ENCODE data around the gene IPO9. TPM values are rescaled to one million over a fixed set of nuclear protein-coding genes. Genes with fewer than 3 reads are reported as not detected.

Gene IPO9
- total RNA-seq, 6 experiments from 2014 or later = 10.3 to 21.7 (median 19.1) TPM

DNA sequence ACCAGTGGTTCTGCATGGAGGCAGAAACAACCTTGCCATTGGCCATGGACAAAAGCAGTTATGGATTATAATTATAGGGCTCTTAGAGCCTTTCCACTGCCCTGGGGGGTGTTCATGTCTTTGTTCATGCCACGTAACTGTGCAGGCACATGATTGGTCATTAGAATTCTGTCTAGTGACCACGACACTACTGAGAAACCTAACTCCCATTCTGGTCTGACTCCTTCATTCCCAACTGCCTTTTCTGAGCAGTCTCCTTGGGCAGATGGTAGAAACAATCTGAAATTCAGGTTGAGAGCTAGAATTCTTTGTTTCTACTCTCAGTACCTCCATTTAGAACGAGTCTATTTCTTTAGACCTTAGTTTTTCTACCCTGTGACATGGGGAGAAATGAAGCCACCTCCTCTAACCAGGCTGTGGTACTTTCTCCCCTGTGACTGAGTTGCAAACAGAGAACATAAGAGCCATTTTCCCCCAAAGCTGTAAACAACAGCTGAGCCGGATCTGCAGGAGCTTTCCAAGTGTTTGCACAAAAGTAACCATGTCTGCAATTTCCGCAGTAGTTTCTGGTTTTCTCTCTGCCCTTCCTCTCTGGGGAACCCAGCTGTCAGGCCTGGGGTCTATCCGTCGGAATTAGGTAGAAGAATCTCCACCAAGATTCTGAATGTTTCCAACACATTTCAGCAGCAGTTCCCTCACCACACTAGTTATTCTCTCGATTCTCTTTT, 37.7 kb upstream of the IPO9 start:
- intact Hi-C loops (cut with DNase I) = loop anchor here in 1 of 2 donors (5.0 kb wide), 1 partner anchor 84 kb away; no protein-coding TSS in a partner anchor
- DNase-seq = no peak
- Histone ChIP-seq H3K4me3 (no peak overlapping the region), H3K36me3 (no peaks in the 10 kb centered on the region), H3K4me1 (no peaks in the 10 kb centered on the region), H3K9me3 (no peaks in the 10 kb centered on the region), H3K27ac (peak overlapping the region in 2 of 3 donors; percentile 22 to 36), H3K27me3 (no peaks in the 10 kb centered on the region)
- 26% methylated on average over 6 of the region's 8 CpGs for WGBS (ENCODE audit: insufficient coverage, low coverage, low lambda C conversion rate, missing lambda C conversion rate)
- TF ChIP-seq, protein P1, sequence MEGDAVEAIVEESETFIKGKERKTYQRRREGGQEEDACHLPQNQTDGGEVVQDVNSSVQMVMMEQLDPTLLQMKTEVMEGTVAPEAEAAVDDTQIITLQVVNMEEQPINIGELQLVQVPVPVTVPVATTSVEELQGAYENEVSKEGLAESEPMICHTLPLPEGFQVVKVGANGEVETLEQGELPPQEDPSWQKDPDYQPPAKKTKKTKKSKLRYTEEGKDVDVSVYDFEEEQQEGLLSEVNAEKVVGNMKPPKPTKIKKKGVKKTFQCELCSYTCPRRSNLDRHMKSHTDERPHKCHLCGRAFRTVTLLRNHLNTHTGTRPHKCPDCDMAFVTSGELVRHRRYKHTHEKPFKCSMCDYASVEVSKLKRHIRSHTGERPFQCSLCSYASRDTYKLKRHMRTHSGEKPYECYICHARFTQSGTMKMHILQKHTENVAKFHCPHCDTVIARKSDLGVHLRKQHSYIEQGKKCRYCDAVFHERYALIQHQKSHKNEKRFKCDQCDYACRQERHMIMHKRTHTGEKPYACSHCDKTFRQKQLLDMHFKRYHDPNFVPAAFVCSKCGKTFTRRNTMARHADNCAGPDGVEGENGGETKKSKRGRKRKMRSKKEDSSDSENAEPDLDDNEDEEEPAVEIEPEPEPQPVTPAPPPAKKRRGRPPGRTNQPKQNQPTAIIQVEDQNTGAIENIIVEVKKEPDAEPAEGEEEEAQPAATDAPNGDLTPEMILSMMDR (IDR thresholded peaks at IDR 0.05) = no peak
- TF ChIP-seq POLR2A (IDR thresholded peaks at IDR 0.05) = no peak
- peak in 3 of 4 donors; percentile 16 to 28 (median 17) for ATAC-seq

DNA sequence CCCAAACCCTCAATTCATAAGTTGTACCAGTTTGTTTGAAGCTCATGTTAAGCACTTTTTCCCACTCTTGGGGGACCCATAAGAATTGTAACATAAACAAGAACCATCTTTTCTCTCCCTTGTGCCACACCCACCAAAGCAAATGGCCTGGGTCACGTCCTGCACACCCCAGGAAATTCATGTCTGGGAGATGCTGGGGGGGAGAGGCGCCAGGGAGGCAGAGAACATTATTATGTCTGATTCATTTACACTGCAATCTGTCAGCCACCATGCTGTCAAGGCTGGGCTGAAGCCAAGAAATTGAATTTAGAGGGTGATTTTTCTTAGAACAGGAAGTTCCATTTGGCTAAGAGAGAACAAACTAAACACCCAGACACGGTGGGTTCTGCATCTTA, 37.2 kb upstream of the IPO9 start:
- Histone ChIP-seq H3K36me3 (no peaks in the 10 kb centered on the region), H3K4me1 (no peaks in the 10 kb centered on the region), H3K4me3 (no peak overlapping the region), H3K9me3 (no peaks in the 10 kb centered on the region), H3K27ac (peak overlapping the region in 1 of 3 donors; percentile 36), H3K27me3 (no peaks in the 10 kb centered on the region)
- 23% methylated on average over 3 of the region's 3 CpGs for WGBS (ENCODE audit: insufficient coverage, low coverage, low lambda C conversion rate, missing lambda C conversion rate)
- DNase-seq = peak in 1 of 3 donors; percentile 38
- TF ChIP-seq, protein P1 (IDR thresholded peaks at IDR 0.05) = no peak
- no peak for TF ChIP-seq POLR2A (IDR thresholded peaks at IDR 0.05)
- ATAC-seq = peak in 3 of 4 donors; percentile 28 to 43 (median 39)
- intact Hi-C loops (cut with DNase I) = loop anchor here in 1 of 2 donors (5.0 kb wide), 1 partner anchor 84 kb away; no protein-coding TSS in a partner anchor

DNA sequence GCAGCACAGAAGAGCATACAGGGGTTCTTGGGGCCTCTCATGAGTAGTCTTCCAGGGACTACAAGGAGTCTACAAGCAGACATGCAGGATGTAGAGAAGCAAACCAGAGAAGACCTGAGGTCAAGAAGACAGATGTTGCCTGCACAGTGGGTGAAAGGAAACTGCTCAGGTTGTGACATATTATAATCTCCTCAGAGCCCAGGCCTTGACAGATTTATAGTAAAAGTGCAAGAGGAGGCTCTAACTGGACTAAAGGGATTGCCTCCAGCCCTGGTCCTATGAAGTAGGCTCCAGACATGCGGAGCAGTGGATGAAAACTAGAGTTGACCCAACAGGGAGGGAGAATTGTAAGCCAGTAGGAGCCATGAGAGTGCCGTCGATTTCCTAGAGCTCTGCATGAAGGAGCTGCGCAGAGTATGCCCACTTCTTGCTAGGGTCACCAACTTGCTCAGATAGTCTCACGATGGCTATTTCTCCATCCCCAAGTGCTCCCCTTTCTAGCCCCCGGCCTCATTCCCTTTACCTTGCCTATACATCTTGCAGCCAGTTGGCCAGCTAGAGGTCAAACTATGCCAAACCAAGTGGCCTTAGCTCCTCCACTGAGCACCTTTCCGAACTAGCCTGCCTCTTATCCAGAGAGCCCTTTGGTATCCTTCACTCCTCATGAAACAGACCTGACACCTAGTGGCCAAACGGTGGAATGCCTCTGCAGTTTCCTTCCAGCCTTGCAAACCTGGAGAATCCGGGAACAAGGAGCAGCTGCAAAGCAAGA, 36.2 kb upstream of the IPO9 start:
- H3K36me3 ChIP-seq = no peaks in the 10 kb centered on the region
- peak; percentile 95 to 97 (median 96) for ATAC-seq
- no peak overlapping the region for H3K4me3 ChIP-seq
- H3K27me3 ChIP-seq = no peaks in the 10 kb centered on the region
- no peak for TF ChIP-seq POLR2A (IDR thresholded peaks at IDR 0.05)
- TF ChIP-seq, protein P1 (IDR thresholded peaks at IDR 0.05) = peak; percentile 91 to 95 (median 95)
- H3K27ac ChIP-seq = no peak overlapping the region
- no peaks in the 10 kb centered on the region for H3K9me3 ChIP-seq
- no peaks in the 10 kb centered on the region for H3K4me1 ChIP-seq
- intact Hi-C loops (cut with DNase I) = loop anchor here in 1 of 2 donors (5.0 kb wide), 1 partner anchor 85 kb away; no protein-coding TSS in a partner anchor
- peak; percentile 50 to 76 (median 61) for DNase-seq
- 28% methylated on average over 5 of the region's 9 CpGs for WGBS (ENCODE audit: insufficient coverage, low coverage, low lambda C conversion rate, missing lambda C conversion rate)

DNA sequence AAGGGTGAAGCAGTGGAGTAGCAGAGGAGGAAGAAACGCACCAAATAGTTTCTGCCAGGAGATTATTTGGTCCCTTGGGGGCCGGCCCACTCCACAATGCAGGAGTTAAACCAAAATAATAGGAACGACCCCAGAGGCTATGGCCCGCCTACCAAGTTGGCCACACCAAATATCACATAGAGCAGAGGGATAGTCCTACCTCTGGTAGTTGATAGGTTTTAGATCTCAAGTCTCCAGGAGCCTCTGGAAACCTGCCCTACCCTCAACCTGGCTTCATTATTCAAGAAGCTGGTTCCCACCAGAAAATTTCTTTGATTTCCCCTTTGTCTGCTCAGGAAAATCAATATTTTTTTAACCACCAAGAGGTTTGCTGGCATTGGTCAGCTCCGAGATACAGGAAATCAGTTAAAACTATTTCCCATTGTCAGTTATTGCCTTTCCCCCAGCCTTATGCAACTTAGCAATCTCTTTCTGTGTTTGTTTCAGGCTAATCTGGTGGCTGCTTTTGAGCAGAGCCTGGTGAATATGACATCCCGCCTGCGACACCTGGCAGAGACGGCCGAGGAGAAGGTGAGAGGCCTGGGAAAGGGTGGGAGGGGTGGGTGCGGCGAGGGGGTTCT, 35.5 kb upstream of the IPO9 start:
- H3K4me3 ChIP-seq = no peak overlapping the region
- H3K27me3 ChIP-seq = no peaks in the 10 kb centered on the region
- no peak for TF ChIP-seq POLR2A (IDR thresholded peaks at IDR 0.05)
- TF ChIP-seq, protein P1 (IDR thresholded peaks at IDR 0.05) = no peak
- H3K4me1 ChIP-seq = no peaks in the 10 kb centered on the region
- H3K9me3 ChIP-seq = no peaks in the 10 kb centered on the region
- no peaks in the 10 kb centered on the region for H3K36me3 ChIP-seq
- ATAC-seq (no peak), DNase-seq (no peak)
- no peak overlapping the region for H3K27ac ChIP-seq
- intact Hi-C loops (cut with DNase I) = loop anchor here in 1 of 2 donors (5.0 kb wide), 1 partner anchor 86 kb away; no protein-coding TSS in a partner anchor
- WGBS (ENCODE audit: insufficient coverage, low coverage, low lambda C conversion rate, missing lambda C conversion rate) = 21% methylated on average over 4 of the region's 11 CpGs
